Medulla oblongata (tissue), 1 donor: ENCODE data around the gene KRTAP4-12.
"Not testable (repeated sequence)": the region's sequence is repeated elsewhere in the genome, so short reads cannot be mapped to it uniquely, and the experiment has no call there.

Source experiments
- DNase-seq: peaks from one replicate; pipeline ENCODE4 v3.0.0-alpha.2; 2015; ENCODE audit errors: extremely low spot score

Gene KRTAP4-12

GRCh38 chr17:41126412-41126811 lies 2.4 kb upstream of the KRTAP4-12 start:
- DNase-seq: no peak

- no peak for DNase-seq
These were observed 1.1 kb upstream of the KRTAP4-12 start for GRCh38 chr17:41125064-41125463.

GRCh38 chr17:41123292-41123990 lies 541 bp downstream of the KRTAP4-12 start:
- DNase-seq: not testable (repeated sequence)

GRCh38 chr17:41121742-41122141 lies 2.2 kb downstream of the KRTAP4-12 start:
- no peak for DNase-seq

GRCh38 chr17:41119696-41120690 lies 4.0 kb downstream of the KRTAP4-12 start:
- peak; percentile 23 for DNase-seq

GRCh38 chr17:41118721-41119120 lies 5.3 kb downstream of the KRTAP4-12 start:
- no peak for DNase-seq

DNA sequence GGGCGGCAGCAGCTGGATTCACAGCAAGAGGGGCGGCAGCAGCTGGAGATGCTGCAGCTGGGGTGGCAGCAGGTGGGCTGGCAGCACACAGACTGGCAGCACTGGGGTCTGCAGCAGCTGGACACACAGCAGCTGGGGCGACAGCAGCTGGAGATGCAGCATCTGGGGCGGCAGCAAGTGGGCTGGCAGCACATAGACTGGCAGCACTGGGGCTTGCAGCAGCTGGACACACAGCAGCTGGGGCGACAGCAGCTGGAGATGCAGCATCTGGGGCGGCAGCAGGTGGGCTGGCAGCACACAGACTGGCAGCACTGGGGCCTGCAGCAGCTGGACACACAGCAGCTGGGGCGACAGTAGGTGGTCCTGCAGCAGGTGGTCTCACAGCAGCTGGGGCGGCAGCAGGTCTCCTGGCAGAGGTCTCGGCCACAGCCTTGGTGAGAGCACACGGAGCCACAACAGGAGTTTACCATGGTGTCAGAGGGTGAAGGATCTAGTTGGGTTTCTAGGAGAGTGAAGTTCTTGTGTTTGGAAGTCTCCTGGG lies 6.1 kb downstream of the KRTAP4-12 start, which contains the start of gene KRTAP4-11:
KRTAP4-11 (minus strand) TSS at position 528 of the 541 bp plus-strand sequence; CDS start at position 470, 58 bp downstream.
- not testable (repeated sequence) for DNase-seq

DNA sequence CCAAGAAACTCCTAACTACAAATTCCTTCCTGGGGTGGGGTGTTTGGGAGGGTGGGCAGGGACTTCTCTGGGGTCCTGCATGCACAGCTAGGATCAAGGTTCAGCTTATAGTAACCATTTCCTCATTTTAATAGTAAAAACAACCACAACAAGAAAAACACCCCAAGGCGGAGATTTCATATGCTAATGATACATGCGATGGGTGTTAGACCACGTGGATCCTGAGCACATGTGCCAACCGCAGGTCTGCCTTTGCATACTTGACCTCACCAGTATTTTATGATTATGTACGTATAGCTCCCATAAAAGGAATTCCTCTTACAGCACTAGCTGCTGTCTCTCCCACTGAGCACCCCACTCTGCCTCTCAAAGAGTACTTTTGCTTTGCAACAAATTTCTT lies 7.7 kb downstream of the KRTAP4-12 start:
- DNase-seq: no peak

DNA sequence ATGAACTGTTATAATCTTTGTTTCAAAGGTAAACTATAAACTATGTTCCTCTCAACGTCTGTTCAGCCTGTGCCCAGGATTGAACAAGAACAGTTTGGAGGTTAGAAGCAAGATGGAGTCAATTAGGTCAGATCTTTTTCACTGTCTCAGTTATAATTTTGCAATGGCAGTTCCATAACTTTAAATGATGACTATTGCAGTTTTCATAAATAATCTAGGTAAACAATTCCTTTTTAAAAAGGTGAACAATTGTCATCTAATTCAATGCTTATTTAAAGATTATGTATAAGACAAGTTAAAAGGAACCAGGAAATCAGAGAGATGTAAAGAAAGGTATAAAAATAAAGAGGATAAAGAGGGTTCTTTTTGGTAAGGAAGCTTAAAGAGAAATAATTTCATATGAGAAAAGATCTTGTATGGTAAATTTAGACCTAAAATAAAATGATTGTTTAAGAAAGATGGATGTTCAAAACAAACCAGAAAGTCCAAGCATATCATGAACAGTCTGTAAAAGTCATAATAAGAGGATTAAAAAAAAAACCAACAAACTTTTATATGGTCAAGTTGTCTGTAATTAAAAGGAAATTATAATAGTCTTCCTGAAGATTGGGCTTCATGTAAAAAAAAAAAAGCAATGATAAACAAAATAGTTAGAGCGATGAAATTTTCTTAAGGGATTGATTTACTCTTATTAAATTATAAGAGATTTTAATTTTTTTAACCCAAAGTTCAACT lies 12.7 kb downstream of the KRTAP4-12 start:
- DNase-seq: no peak

DNA sequence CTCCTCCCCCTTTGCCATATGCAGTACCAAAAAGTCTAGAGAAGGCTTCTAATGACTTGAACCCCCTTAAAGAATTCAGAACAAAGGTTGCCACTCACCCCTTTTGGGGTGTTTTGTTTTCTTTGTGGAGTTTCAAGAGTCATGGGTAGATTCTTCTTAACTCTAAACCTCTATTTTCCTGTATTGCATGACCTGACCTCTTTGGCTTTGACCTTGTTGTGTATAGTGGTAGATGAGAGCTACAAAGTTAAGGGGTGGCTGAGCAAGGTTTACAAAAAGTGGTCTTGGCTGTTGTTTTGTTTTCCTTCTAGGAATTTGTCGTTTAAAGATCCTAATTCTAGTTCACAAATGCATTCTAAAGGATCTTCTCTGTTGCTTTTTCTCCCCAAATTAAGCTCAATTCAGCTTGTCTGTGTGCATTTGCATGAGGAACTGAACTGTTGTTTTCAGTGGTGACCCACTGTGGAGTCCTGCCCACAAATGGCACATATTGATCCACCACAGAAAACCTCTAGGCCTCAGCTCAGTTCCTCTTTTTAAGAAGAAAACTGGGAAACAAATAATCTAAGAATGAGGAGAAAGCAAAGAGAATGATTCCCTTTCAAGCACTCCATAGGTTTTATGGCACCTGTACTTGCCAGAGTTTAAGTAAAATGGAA lies 15.1 kb downstream of the KRTAP4-12 start:
- DNase-seq: not testable (repeated sequence)

- DNase-seq: no peak
These were observed 16.0 kb downstream of the KRTAP4-12 start for GRCh38 chr17:41107941-41108450.

DNA sequence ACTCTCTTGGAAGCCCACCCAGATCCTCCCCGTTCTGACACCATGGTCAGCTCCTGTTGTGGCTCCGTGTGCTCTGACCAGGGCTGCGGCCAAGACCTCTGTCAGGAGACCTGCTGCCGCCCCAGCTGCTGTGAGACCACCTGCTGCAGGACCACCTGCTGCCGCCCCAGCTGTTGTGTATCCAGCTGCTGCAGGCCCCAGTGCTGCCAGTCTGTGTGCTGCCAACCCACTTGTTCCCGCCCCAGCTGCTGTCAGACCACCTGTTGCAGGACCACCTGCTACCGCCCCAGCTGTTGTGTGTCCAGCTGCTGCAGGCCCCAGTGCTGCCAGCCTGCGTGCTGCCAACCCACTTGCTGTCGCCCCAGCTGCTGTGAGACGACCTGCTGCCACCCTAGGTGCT lies 18.6 kb downstream of the KRTAP4-12 start, which contains the start of gene KRTAP4-9:
KRTAP4-9 (plus strand) TSS at position 43 of the 400 bp plus-strand sequence; CDS start at position 43, 0 bp downstream.
- not testable (repeated sequence) for DNase-seq

DNA sequence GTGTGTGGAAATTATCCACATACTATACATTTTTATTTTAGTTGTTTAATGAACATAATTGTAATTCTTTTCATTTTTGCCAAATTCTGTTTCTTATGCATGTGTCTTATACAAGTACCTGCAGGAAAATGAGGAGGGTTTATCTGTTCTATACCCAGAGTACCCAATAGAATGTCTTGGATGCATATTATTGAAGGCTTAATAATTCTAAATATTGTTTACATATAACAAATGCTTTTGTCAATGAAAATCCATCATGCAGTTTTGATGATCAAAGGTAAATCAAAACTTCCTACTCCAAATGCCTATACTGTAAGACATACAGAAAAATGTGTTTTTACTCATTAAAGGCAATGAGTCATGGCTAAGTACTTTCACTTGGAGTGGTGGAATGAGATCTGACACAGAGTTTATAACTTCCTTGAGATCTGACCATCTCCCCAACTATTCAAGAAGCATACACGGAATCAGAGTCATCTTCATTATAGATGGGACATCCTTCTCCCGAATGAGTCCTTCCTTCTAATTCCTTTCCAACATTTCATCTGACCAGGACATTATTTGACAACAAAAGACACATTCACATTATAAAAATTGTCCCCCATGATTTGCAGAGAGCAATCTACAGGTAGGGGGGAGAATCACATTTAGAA lies 19.5 kb downstream of the KRTAP4-12 start:
- DNase-seq: not testable (repeated sequence)

GRCh38 chr17:41103896-41104295 lies 20.1 kb downstream of the KRTAP4-12 start:
- no peak for DNase-seq

DNA sequence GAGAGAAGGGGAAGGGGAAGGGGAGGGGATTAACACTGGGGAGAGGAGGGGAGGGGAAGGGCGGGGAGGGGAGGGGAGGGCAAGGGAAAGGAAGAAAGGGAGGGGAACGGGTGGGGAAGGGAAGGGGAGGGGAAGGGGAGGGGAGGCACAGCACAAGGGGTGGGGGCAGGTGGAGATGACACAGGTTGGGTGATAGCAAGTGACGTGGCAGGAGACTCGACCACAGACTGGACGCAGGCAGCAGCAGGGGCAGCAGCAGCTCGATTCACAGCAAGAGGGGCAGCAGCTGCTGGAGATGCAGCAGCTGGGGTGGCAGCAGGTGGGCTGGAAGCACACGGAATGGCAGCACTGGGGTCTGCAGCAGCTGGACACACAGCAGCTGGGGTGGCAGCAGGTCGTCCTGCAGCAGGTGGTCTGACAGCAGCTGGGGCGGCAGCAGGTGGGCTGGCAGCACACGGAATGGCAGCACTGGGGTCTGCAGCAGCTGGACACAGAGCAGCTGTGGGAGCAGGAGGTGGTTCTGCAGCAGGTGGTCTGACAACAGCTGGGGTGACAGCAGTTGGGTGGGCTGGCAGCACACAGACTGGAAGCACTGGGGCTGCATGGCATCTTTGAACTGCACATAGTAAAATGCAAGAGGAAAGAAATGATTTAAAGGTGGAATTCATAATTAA lies 22.3 kb downstream of the KRTAP4-12 start, which contains the start of gene KRTAP4-16:
KRTAP4-16 (minus strand) TSS at position 624 of the 674 bp plus-strand sequence; CDS start at position 624, 0 bp downstream.
- no peak for DNase-seq

DNA sequence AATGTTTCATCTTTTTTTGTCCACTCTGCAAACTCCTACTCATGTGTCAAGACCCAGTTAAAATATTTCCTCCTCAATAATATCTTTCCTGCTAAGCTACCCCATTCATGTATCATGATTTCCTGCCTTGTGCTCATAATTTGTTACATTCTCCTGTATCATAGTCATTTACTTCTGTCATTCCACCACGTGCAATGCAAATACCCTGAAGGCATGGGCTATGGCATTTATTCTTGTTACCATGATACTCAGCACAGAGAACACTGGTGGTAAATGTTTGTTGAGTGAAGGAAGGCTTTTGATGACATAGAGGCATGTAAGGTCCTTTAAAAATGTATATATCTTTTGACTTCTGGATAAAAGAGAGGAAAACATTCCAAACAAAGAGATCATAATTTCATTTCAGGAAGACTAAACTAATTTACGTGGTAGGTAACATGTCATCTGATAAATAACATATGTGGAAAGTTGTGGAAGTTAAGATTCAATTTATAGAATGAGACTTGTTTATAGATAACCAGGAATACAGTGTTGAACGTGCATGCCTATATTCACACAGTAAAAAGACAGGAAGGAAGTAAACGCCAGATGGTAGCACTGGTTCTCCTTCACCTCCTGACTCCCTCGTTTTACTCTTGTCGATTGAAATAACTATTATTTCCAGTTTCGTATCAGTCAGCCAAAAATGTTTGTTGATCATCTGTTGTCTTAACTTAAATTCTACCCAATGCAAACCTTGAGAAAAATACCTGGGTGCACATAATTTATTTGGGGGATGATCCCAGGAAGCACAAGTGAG lies 24.1 kb downstream of the KRTAP4-12 start:
- DNase-seq: not testable (repeated sequence)

DNA sequence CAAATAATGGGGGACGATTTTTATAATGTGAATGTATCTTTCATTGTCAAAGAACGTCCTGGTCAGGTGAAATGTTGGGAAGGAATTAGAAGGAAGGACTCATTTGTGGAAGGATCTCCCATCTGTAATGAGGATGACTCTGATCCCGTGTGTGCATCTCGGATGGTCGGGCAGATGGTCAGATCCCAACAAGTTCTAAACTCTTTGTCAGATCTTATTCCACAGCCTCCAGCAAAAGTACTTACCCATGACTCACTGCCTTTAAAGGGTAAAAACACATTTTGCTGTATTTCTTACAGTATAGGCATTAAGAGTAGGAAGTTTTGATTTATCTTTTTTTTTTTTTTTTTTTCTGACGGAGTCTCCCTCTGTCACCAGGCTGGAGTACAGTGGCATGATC lies 25.5 kb downstream of the KRTAP4-12 start:
- no peak for DNase-seq

DNA sequence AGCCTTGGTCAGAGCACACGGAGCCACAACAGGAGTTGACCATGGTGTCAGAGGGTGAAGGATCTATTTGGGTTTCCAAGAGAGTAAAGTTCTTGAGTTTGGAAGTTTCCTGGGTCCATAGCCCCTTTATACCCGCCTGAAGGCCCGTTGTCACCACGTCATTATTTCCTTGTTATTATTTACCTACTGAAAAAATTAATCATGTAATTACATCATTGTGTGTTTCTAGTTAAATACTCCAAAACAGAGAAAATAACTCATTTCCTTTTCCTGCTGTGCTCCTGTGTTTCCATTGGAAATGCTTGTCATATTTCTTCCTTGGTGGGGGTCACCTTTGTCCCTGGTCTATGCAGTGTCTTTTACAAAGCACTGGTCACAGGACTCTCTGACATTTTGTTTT lies 25.9 kb downstream of the KRTAP4-12 start, which contains the start of gene KRTAP4-8:
KRTAP4-8 (minus strand) TSS at position 101 of the 400 bp plus-strand sequence; CDS start at position 43, 58 bp downstream.
- DNase-seq: no peak
